Ishikawa (cell line): ENCODE data around the gene GNPTG.
A peak's percentile ranks its signal among the peaks of the same experiment; 100 is the strongest.

Source experiments
- CEBPB ChIP-seq: IDR thresholded peaks from 2 replicates; pipeline ENCODE4 v1.6.1; 2012
- CREB1 ChIP-seq: IDR thresholded peaks from 2 replicates; pipeline ENCODE4 v1.6.1; 2012; ENCODE audit warnings: low read depth
- EGR1 ChIP-seq: IDR thresholded peaks from 2 replicates; pipeline ENCODE4 v1.6.1; 2012
- EP300 ChIP-seq: IDR thresholded peaks from 2 replicates; pipeline ENCODE4 v1.6.1; 2012; ENCODE audit warnings: borderline replicate concordance
- FOXM1 ChIP-seq: IDR thresholded peaks from 2 replicates; pipeline ENCODE4 v1.6.1; 2012; ENCODE audit warnings: low read depth, borderline replicate concordance
- MAX ChIP-seq: IDR thresholded peaks from 2 replicates; pipeline ENCODE4 v1.6.1; 2012
- NFIC ChIP-seq: IDR thresholded peaks from 2 replicates; pipeline ENCODE4 v1.6.1; 2012
- RAD21 ChIP-seq: IDR thresholded peaks from 2 replicates; pipeline ENCODE4 v1.6.1; 2012; ENCODE audit warnings: low read depth
- REST ChIP-seq: IDR thresholded peaks from 2 replicates; pipeline ENCODE4 v1.6.1; 2012; ENCODE audit warnings: low read depth, mild to moderate bottlenecking
- TAF1 ChIP-seq: IDR thresholded peaks from 2 replicates; pipeline ENCODE4 v1.6.1; 2012; ENCODE audit warnings: low read depth, mild to moderate bottlenecking
- TCF12 ChIP-seq: IDR thresholded peaks from 2 replicates; pipeline ENCODE4 v1.6.1; 2012; ENCODE audit warnings: low read depth
- TEAD4 ChIP-seq: IDR thresholded peaks from 2 replicates; pipeline ENCODE4 v1.6.1; 2012
- USF1 ChIP-seq: IDR thresholded peaks from 2 replicates; pipeline ENCODE4 v1.6.1; 2012
- YY1 ChIP-seq: IDR thresholded peaks from 2 replicates; pipeline ENCODE4 v1.6.1; 2012; ENCODE audit warnings: low read depth
- ZBTB7A ChIP-seq: IDR thresholded peaks from 2 replicates; pipeline ENCODE4 v1.6.1; 2012; ENCODE audit warnings: low read depth

Gene GNPTG

GRCh38 chr16:1326946-1327618 lies 24.6 kb upstream of the GNPTG start:
- TF ChIP-seq RAD21: no peak
- TF ChIP-seq USF1: no peak
- no peak for TF ChIP-seq YY1
- no peak for TF ChIP-seq EP300
- TF ChIP-seq FOXM1: no peak
- no peak for TF ChIP-seq TEAD4
- no peak for TF ChIP-seq CEBPB
- TF ChIP-seq ZBTB7A: no peak

GRCh38 chr16:1327619-1327947 lies 24.1 kb upstream of the GNPTG start:
- no peak for TF ChIP-seq FOXM1

- TF ChIP-seq REST: no peak
- TF ChIP-seq RAD21: peak; percentile 32; the same call in 1 of the 2 replicates
- no peak for TF ChIP-seq NFIC
Observed at GRCh38 chr16:1330260-1330914, 21.3 kb upstream of the GNPTG start.

- TF ChIP-seq FOXM1 (no peak), TEAD4 (no peak), EP300 (no peak), YY1 (no peak)
Observed at GRCh38 chr16:1330931-1331711, 20.6 kb upstream of the GNPTG start.

GRCh38 chr16:1331712-1332617 lies 19.8 kb upstream of the GNPTG start:
- 0 out of 2 replicates have a peak, but pooled peaks have one; percentile 31 for TF ChIP-seq MAX
- no peak for TF ChIP-seq FOXM1
- TF ChIP-seq CEBPB: no peak
- no peak for TF ChIP-seq EGR1
- TF ChIP-seq NFIC: no peak
- no peak for TF ChIP-seq RAD21
- TF ChIP-seq YY1: no peak
- 0 out of 2 replicates have a peak, but pooled peaks have one; percentile 9 for TF ChIP-seq EP300
- TF ChIP-seq USF1: no peak
- TF ChIP-seq TCF12: no peak
- no peak for TF ChIP-seq TAF1

- TF ChIP-seq FOXM1: no peak
- TF ChIP-seq CEBPB: no peak
- TF ChIP-seq MAX: no peak
- no peak for TF ChIP-seq TEAD4
- no peak for TF ChIP-seq EP300
- no peak for TF ChIP-seq NFIC
- TF ChIP-seq ZBTB7A: no peak
- no peak for TF ChIP-seq YY1
- no peak for TF ChIP-seq TCF12
- no peak for TF ChIP-seq REST
- no peak for TF ChIP-seq CREB1
- no peak for TF ChIP-seq RAD21
- no peak for TF ChIP-seq EGR1
Observed at GRCh38 chr16:1332618-1333148, 19.0 kb upstream of the GNPTG start.
